GM21526 (cell line): ENCODE data around the gene BYSL.
"Not testable (repeated sequence)": the region's sequence is repeated elsewhere in the genome, so short reads cannot be mapped to it uniquely, and the experiment has no call there.

Source experiments
- ATAC-seq: cut with Tn5 transposase; IDR thresholded peaks from one replicate; pipeline ENCODE4 v1.9.1; 2021; ENCODE audit warnings: moderate library complexity; ENCODE audit not compliant: unreplicated experiment, low FRiP score

Gene BYSL

GRCh38 chr6:41941280-41942066, 20.2 kb downstream of the BYSL start, which contains the start of gene CCND3:
TSS of gene CCND3 (minus strand) at chr6:41941808. CDS start at chr6:41941649, 159 bp downstream.
- ATAC-seq, result peak; percentile 78

- no peak for ATAC-seq
Measured at GRCh38 chr6:41942067-41942851, 21.0 kb downstream of the BYSL start.

GRCh38 chr6:41942882-41943281, 21.6 kb downstream of the BYSL start:
- ATAC-seq, result not testable (repeated sequence)

GRCh38 chr6:41943456-41943855, 22.2 kb downstream of the BYSL start:
- ATAC-seq, result no peak

- no peak for ATAC-seq
Measured at GRCh38 chr6:41947581-41948220, 26.4 kb downstream of the BYSL start.

GRCh38 chr6:41954668-41955067, 33.4 kb downstream of the BYSL start:
- ATAC-seq, result no peak

- ATAC-seq, result no peak
Measured at GRCh38 chr6:41955412-41955811, 34.1 kb downstream of the BYSL start.

- no peak for ATAC-seq
Measured at GRCh38 chr6:41957117-41957516, 35.8 kb downstream of the BYSL start.

- no peak for ATAC-seq
Measured at GRCh38 chr6:41958022-41958856, 36.9 kb downstream of the BYSL start.

GRCh38 chr6:41960028-41960427, 38.7 kb downstream of the BYSL start:
- ATAC-seq, result no peak

GRCh38 chr6:41963371-41963770, 42.1 kb downstream of the BYSL start:
- no peak for ATAC-seq

GRCh38 chr6:41964201-41964887, 43.0 kb downstream of the BYSL start:
- no peak for ATAC-seq

- ATAC-seq, result no peak
Measured at GRCh38 chr6:41965429-41966213, 44.3 kb downstream of the BYSL start.

GRCh38 chr6:41966214-41966920, 45.1 kb downstream of the BYSL start:
- ATAC-seq, result no peak

GRCh38 chr6:41966961-41967311, 45.6 kb downstream of the BYSL start:
- no peak for ATAC-seq

- ATAC-seq, result no peak
Measured at GRCh38 chr6:41967312-41968287, 46.3 kb downstream of the BYSL start.

- ATAC-seq, result no peak
Measured at GRCh38 chr6:41970436-41970846, 49.1 kb downstream of the BYSL start.
